ENCODE measurements around the gene TFPI. TPM values are rescaled to one million over a fixed set of nuclear protein-coding genes. Genes with fewer than 3 reads are reported as not detected.
A peak's percentile ranks its signal among the peaks of the same experiment; 100 is the strongest.

TFPI gene
- total RNA-seq, 5 donors from 2014 or later (not counting 1 experiment from before 2014, with no cell fraction given) = 0.47 to 1.5 (median 1.0) TPM

- Histone ChIP-seq H3K27ac (ENCODE audit: low read length) (no peak overlapping the region), H3K4me3 (ENCODE audit: control insufficient read depth in 1 of 2, extremely low read depth in 1 of 2, low read length in 1 of 2) (no peak overlapping the region), H3K36me3 (ENCODE audit: control insufficient read depth in 2 of 2, extremely low read depth in 1 of 2, insufficient read depth in 1 of 2, low read length in 1 of 2) (no peaks in the 10 kb centered on the region), H3K4me1 (ENCODE audit: control insufficient read depth in 1 of 2, extremely low read depth in 1 of 2, insufficient read depth in 2 of 2, low read length in 2 of 2) (peaks cover 0 to 12% of the 10 kb centered on the region in 2 experiments), H3K27me3 (replicated peaks in 1 of 2; ENCODE audit: control insufficient read depth in 2 of 2, extremely low read depth in 1 of 2, insufficient read depth in 2 of 2, low read length in 1 of 2) (peaks cover 0 to 4% of the 10 kb centered on the region in 2 experiments), H3K9me3 (no peaks in the 10 kb centered on the region)
- WGBS (ENCODE audit: insufficient coverage) = 34% methylated on average over 3 of the region's 4 CpGs
- peak in 1 of 4 experiments; percentile 91 for ATAC-seq (replicated peaks in 1 of 4)
- H3K27me3 Mint-ChIP-seq = peaks cover 0 to 2% of the 10 kb centered on the region in 2 donors
- H3K9me3 Mint-ChIP-seq = peaks cover 0 to 4% (median 0%) of the 10 kb centered on the region in 3 donors
- peaks cover 0 to 10% (median 4%) of the 10 kb centered on the region in 3 donors for H3K4me1 Mint-ChIP-seq
- peak overlapping the region in 1 of 3 donors; percentile 2 for H3K4me3 Mint-ChIP-seq
- H3K36me3 Mint-ChIP-seq = no peaks in the 10 kb centered on the region
- H3K27ac Mint-ChIP-seq = no peak overlapping the region
- CTCF ChIA-PET = no interaction called here
- POLR2A ChIA-PET = no interaction called here
- DNase-seq = peak in 1 of 35 experiments; percentile 2
Observed at GRCh38 chr2:187509667-187510417, 44.4 kb downstream of the TFPI start.

GRCh38 chr2:187506416-187506815 is 47.8 kb downstream of the TFPI start:
- ChIA-PET POLR2A (no interaction called here), CTCF (no interaction called here)
- Mint-ChIP-seq H3K27me3 (peaks cover 2 to 4% of the 10 kb centered on the region in 2 donors), H3K4me1 (peaks cover 0 to 18% (median 10%) of the 10 kb centered on the region in 3 donors), H3K36me3 (no peaks in the 10 kb centered on the region), H3K9me3 (no peaks in the 10 kb centered on the region), H3K4me3 (no peak overlapping the region), H3K27ac (no peak overlapping the region)
- 80% methylated on average over 2 of the region's 3 CpGs for WGBS (ENCODE audit: insufficient coverage)
- Histone ChIP-seq H3K36me3 (ENCODE audit: control insufficient read depth in 2 of 2, extremely low read depth in 1 of 2, insufficient read depth in 1 of 2, low read length in 1 of 2) (no peaks in the 10 kb centered on the region), H3K27me3 (replicated peaks in 1 of 2; ENCODE audit: control insufficient read depth in 2 of 2, extremely low read depth in 1 of 2, insufficient read depth in 2 of 2, low read length in 1 of 2) (peaks cover 0 to 4% of the 10 kb centered on the region in 2 experiments), H3K4me3 (ENCODE audit: control insufficient read depth in 1 of 2, extremely low read depth in 1 of 2, low read length in 1 of 2) (no peak overlapping the region), H3K4me1 (ENCODE audit: control insufficient read depth in 1 of 2, extremely low read depth in 1 of 2, insufficient read depth in 2 of 2, low read length in 2 of 2) (peaks cover 0 to 25% of the 10 kb centered on the region in 2 experiments), H3K27ac (ENCODE audit: low read length) (no peak overlapping the region), H3K9me3 (no peaks in the 10 kb centered on the region)
- no peak for DNase-seq
- ATAC-seq (replicated peaks in 1 of 4) = no peak

- Mint-ChIP-seq H3K4me3 (no peak overlapping the region), H3K36me3 (no peaks in the 10 kb centered on the region), H3K4me1 (peaks cover 0 to 14% (median 10%) of the 10 kb centered on the region in 3 donors), H3K27ac (no peak overlapping the region), H3K27me3 (peaks cover 0 to 4% of the 10 kb centered on the region in 2 donors), H3K9me3 (no peaks in the 10 kb centered on the region)
- no peak for ATAC-seq (replicated peaks in 1 of 4)
- H3K27me3 ChIP-seq (replicated peaks in 1 of 2; ENCODE audit: control insufficient read depth in 2 of 2, extremely low read depth in 1 of 2, insufficient read depth in 2 of 2, low read length in 1 of 2) = no peaks in the 10 kb centered on the region
- ChIA-PET POLR2A (interaction anchor here in 1 of 2 donors (0.5 kb wide), 1 partner anchor 446 kb away, joined by 3 read pairs; no protein-coding TSS in a partner anchor), CTCF (interaction anchor here in 1 of 2 donors (0.5 kb wide), 1 partner anchor 36 kb away, joined by 3 read pairs; no protein-coding TSS in a partner anchor)
- no peaks in the 10 kb centered on the region for H3K9me3 ChIP-seq
- DNase-seq = no peak
- WGBS (ENCODE audit: insufficient coverage) = 0% methylated on average over 1 of the region's 3 CpGs
- no peaks in the 10 kb centered on the region for H3K36me3 ChIP-seq (ENCODE audit: control insufficient read depth in 2 of 2, extremely low read depth in 1 of 2, insufficient read depth in 1 of 2, low read length in 1 of 2)
- no peak overlapping the region for H3K4me3 ChIP-seq (ENCODE audit: control insufficient read depth in 1 of 2, extremely low read depth in 1 of 2, low read length in 1 of 2)
- peaks cover 0 to 20% of the 10 kb centered on the region in 2 experiments for H3K4me1 ChIP-seq (ENCODE audit: control insufficient read depth in 1 of 2, extremely low read depth in 1 of 2, insufficient read depth in 2 of 2, low read length in 2 of 2)
- no peak overlapping the region for H3K27ac ChIP-seq (ENCODE audit: low read length)
Observed at GRCh38 chr2:187505065-187505672, 49.1 kb downstream of the TFPI start.

GRCh38 chr2:187504312-187504921 is 49.8 kb downstream of the TFPI start:
- Mint-ChIP-seq H3K4me3 (no peak overlapping the region), H3K27me3 (peaks cover 0 to 4% of the 10 kb centered on the region in 2 donors), H3K9me3 (no peaks in the 10 kb centered on the region), H3K4me1 (peaks cover 0 to 8% (median 6%) of the 10 kb centered on the region in 3 donors), H3K27ac (no peak overlapping the region), H3K36me3 (no peaks in the 10 kb centered on the region)
- H3K4me1 ChIP-seq (ENCODE audit: control insufficient read depth in 1 of 2, extremely low read depth in 1 of 2, insufficient read depth in 2 of 2, low read length in 2 of 2) = peaks cover 0 to 20% of the 10 kb centered on the region in 2 experiments
- ChIA-PET POLR2A (no interaction called here), CTCF (no interaction called here)
- H3K36me3 ChIP-seq (ENCODE audit: control insufficient read depth in 2 of 2, extremely low read depth in 1 of 2, insufficient read depth in 1 of 2, low read length in 1 of 2) = no peaks in the 10 kb centered on the region
- DNase-seq (no peak), ATAC-seq (replicated peaks in 1 of 4) (no peak)
- no peak overlapping the region for H3K27ac ChIP-seq (ENCODE audit: low read length)
- no peaks in the 10 kb centered on the region for H3K27me3 ChIP-seq (replicated peaks in 1 of 2; ENCODE audit: control insufficient read depth in 2 of 2, extremely low read depth in 1 of 2, insufficient read depth in 2 of 2, low read length in 1 of 2)
- no peak overlapping the region for H3K4me3 ChIP-seq (ENCODE audit: control insufficient read depth in 1 of 2, extremely low read depth in 1 of 2, low read length in 1 of 2)
- WGBS (ENCODE audit: insufficient coverage) = no CpG with 5 or more reads among the region's 6 CpGs
- no peaks in the 10 kb centered on the region for H3K9me3 ChIP-seq

- H3K36me3 Mint-ChIP-seq = no peaks in the 10 kb centered on the region
- Histone ChIP-seq H3K27me3 (replicated peaks in 1 of 2; ENCODE audit: control insufficient read depth in 2 of 2, extremely low read depth in 1 of 2, insufficient read depth in 2 of 2, low read length in 1 of 2) (no peaks in the 10 kb centered on the region), H3K27ac (ENCODE audit: low read length) (no peak overlapping the region), H3K4me1 (ENCODE audit: control insufficient read depth in 1 of 2, extremely low read depth in 1 of 2, insufficient read depth in 2 of 2, low read length in 2 of 2) (peaks cover 0 to 20% of the 10 kb centered on the region in 2 experiments), H3K4me3 (ENCODE audit: control insufficient read depth in 1 of 2, extremely low read depth in 1 of 2, low read length in 1 of 2) (no peak overlapping the region), H3K36me3 (ENCODE audit: control insufficient read depth in 2 of 2, extremely low read depth in 1 of 2, insufficient read depth in 1 of 2, low read length in 1 of 2) (no peaks in the 10 kb centered on the region), H3K9me3 (no peaks in the 10 kb centered on the region)
- POLR2A ChIA-PET = interaction anchor here in 1 of 2 donors (0.7 kb wide), 1 partner anchor 1775 kb away, joined by 3 read pairs; no protein-coding TSS in a partner anchor
- no peak for DNase-seq
- CTCF ChIA-PET = no interaction called here
- H3K9me3 Mint-ChIP-seq = no peaks in the 10 kb centered on the region
- WGBS (ENCODE audit: insufficient coverage) = 100% methylated on average over 1 of the region's 2 CpGs
- no peak overlapping the region for H3K27ac Mint-ChIP-seq
- H3K4me3 Mint-ChIP-seq = no peak overlapping the region
- ATAC-seq (replicated peaks in 1 of 4) = no peak
- peaks cover 0 to 8% (median 6%) of the 10 kb centered on the region in 3 donors for H3K4me1 Mint-ChIP-seq
- H3K27me3 Mint-ChIP-seq = peaks cover 0 to 4% of the 10 kb centered on the region in 2 donors
Observed at GRCh38 chr2:187503700-187504099, 50.5 kb downstream of the TFPI start.

- 57% methylated on average over 1 of the region's 2 CpGs for WGBS (ENCODE audit: insufficient coverage)
- ATAC-seq (replicated peaks in 1 of 4) = no peak
Observed at GRCh38 chr2:187502467-187502866, 51.8 kb downstream of the TFPI start.

More at GRCh38 chr2:187502467-187502866, 51.8 kb downstream of the TFPI start:
- Mint-ChIP-seq H3K27me3 (peaks cover 0 to 4% of the 10 kb centered on the region in 2 donors), H3K9me3 (no peaks in the 10 kb centered on the region), H3K27ac (no peak overlapping the region), H3K4me1 (peaks cover 0 to 8% (median 6%) of the 10 kb centered on the region in 3 donors), H3K36me3 (no peaks in the 10 kb centered on the region), H3K4me3 (no peak overlapping the region)
- H3K27ac ChIP-seq (ENCODE audit: low read length) = no peak overlapping the region
- H3K9me3 ChIP-seq = no peaks in the 10 kb centered on the region
- DNase-seq = no peak
- no peaks in the 10 kb centered on the region for H3K36me3 ChIP-seq (ENCODE audit: control insufficient read depth in 2 of 2, extremely low read depth in 1 of 2, insufficient read depth in 1 of 2, low read length in 1 of 2)
- POLR2A ChIA-PET = no interaction called here
- no peak overlapping the region for H3K4me3 ChIP-seq (ENCODE audit: control insufficient read depth in 1 of 2, extremely low read depth in 1 of 2, low read length in 1 of 2)
- peaks cover 0 to 20% of the 10 kb centered on the region in 2 experiments for H3K4me1 ChIP-seq (ENCODE audit: control insufficient read depth in 1 of 2, extremely low read depth in 1 of 2, insufficient read depth in 2 of 2, low read length in 2 of 2)
- no peaks in the 10 kb centered on the region for H3K27me3 ChIP-seq (replicated peaks in 1 of 2; ENCODE audit: control insufficient read depth in 2 of 2, extremely low read depth in 1 of 2, insufficient read depth in 2 of 2, low read length in 1 of 2)
- CTCF ChIA-PET = no interaction called here

Data from T-cell (primary cell).